Liver (tissue), 9 donors: ENCODE data around the gene SPATA1. TPM values are rescaled to one million over a fixed set of nuclear protein-coding genes. Genes with fewer than 3 reads are reported as not detected.

Source experiments
- DNase-seq: peaks from one replicate; pipeline ENCODE4 v3.0.0-alpha.2; 2017; ENCODE audit warnings: low spot score
- H3K27ac ChIP-seq, 2 donors: one replicate each; pipeline ENCODE4 v1.7.0; 2013; ENCODE audit warnings: inconsistent platforms in 2 of 2, low read length in 2 of 2, control low read depth in 1 of 2, low read depth in 1 of 2, mild to moderate bottlenecking in 1 of 2
- H3K27me3 ChIP-seq, 4 donors: one replicate each; pipeline versions ENCODE4 v1.6.1 to v1.7.0; 2013; ENCODE audit warnings: low read length in 3 of 4, inconsistent platforms in 1 of 4, mild to moderate bottlenecking in 1 of 4, moderate library complexity in 1 of 4; ENCODE audit not compliant: control insufficient read depth in 4 of 4, insufficient read depth in 4 of 4
- H3K36me3 ChIP-seq, 4 donors: one replicate each; pipeline versions ENCODE4 v1.6.1 to v1.7.0; 2013; ENCODE audit warnings: low read length in 3 of 4, mild to moderate bottlenecking in 3 of 4, low read depth in 1 of 4, moderate library complexity in 1 of 4; ENCODE audit not compliant: control insufficient read depth in 4 of 4, insufficient read depth in 3 of 4
- H3K4me1 ChIP-seq, 4 donors: one replicate each; pipeline versions ENCODE4 v1.6.1 to v1.7.0; 2013; ENCODE audit warnings: low read length in 3 of 4, mild to moderate bottlenecking in 3 of 4, moderate library complexity in 1 of 4; ENCODE audit not compliant: control insufficient read depth in 4 of 4, insufficient read depth in 4 of 4
- H3K4me3 ChIP-seq, 3 donors: one replicate each; pipeline versions ENCODE4 v1.6.1 to v1.7.0; 2013; ENCODE audit warnings: low read length in 3 of 3, control low read depth in 1 of 3, low read depth in 1 of 3, mild to moderate bottlenecking in 1 of 3
- H3K9ac ChIP-seq, 2 donors: one replicate each; pipeline ENCODE4 v1.7.0; 2013; ENCODE audit warnings: low read length in 2 of 2, mild to moderate bottlenecking in 2 of 2, moderate library complexity in 2 of 2, control low read depth in 1 of 2, low read depth in 1 of 2
- H3K9me3 ChIP-seq, 4 donors: one replicate each; pipeline versions ENCODE4 v1.6.1 to v1.7.0; 2013; ENCODE audit warnings: low read length in 3 of 4; ENCODE audit not compliant: control insufficient read depth in 4 of 4
- ATF3 ChIP-seq: IDR thresholded peaks from 2 replicates; pipeline ENCODE4 v1.6.1; 2016; ENCODE audit warnings: antibody characterized with exemption
- CTCF ChIP-seq: fragments of 150-350 bp; IDR thresholded peaks from 2 replicates; pipeline ENCODE4 v1.5.1; 2017; ENCODE audit warnings: improper control_type of control experiment, low read depth, low read length; ENCODE audit not compliant: missing input control
- EGR1 ChIP-seq, 2 donors: IDR thresholded peaks; 2 replicates each; pipeline ENCODE4 v1.6.1; 2016 to 2018; ENCODE audit warnings: antibody characterized with exemption in 2 of 2, low read depth in 2 of 2
- FOXA2 ChIP-seq: IDR thresholded peaks from 2 replicates; pipeline ENCODE4 v1.6.1; 2016; ENCODE audit warnings: antibody characterized with exemption
- GABPA ChIP-seq, 2 donors: IDR thresholded peaks in 1 of 2; conservative IDR thresholded peaks in 1 of 2; 2 replicates each; pipeline ENCODE4 v1.6.1; 2016; ENCODE audit warnings: antibody characterized with exemption in 2 of 2, mild to moderate bottlenecking in 1 of 2, moderate library complexity in 1 of 2
- HNF4A ChIP-seq, 2 donors: conservative IDR thresholded peaks; 2 replicates each; pipeline ENCODE4 v1.6.1; 2016; ENCODE audit warnings: antibody characterized with exemption in 2 of 2, mild to moderate bottlenecking in 2 of 2
- HNF4G ChIP-seq: IDR thresholded peaks from 2 replicates; pipeline ENCODE4 v1.6.1; 2016; ENCODE audit warnings: antibody characterized with exemption
- JUND ChIP-seq, 2 donors: IDR thresholded peaks; 2 replicates each; pipeline ENCODE4 v1.6.1; 2016; ENCODE audit warnings: antibody characterized with exemption in 2 of 2
- MAX ChIP-seq: IDR thresholded peaks from 2 replicates; pipeline ENCODE4 v1.6.1; 2016; ENCODE audit warnings: antibody characterized with exemption
- NR2F2 ChIP-seq: IDR thresholded peaks from 2 replicates; pipeline ENCODE4 v1.6.1; 2016; ENCODE audit warnings: antibody characterized with exemption
- RAD21 ChIP-seq, 2 donors: IDR thresholded peaks; 2 replicates each; pipeline ENCODE4 v1.6.1; 2016; ENCODE audit warnings: antibody characterized with exemption in 2 of 2, mild to moderate bottlenecking in 2 of 2
- REST ChIP-seq: IDR thresholded peaks from 2 replicates; pipeline ENCODE4 v1.6.1; 2016; ENCODE audit warnings: antibody characterized with exemption, mild to moderate bottlenecking
- RXRA ChIP-seq, 2 donors: IDR thresholded peaks; 2 replicates each; pipeline ENCODE4 v1.6.1; 2017 to 2018; ENCODE audit warnings: antibody characterized with exemption in 2 of 2, mild to moderate bottlenecking in 1 of 2
- SP1 ChIP-seq: IDR thresholded peaks from 2 replicates; pipeline ENCODE4 v1.6.1; 2018; ENCODE audit warnings: antibody characterized with exemption, mild to moderate bottlenecking
- TAF1 ChIP-seq: conservative IDR thresholded peaks from 2 replicates; pipeline ENCODE4 v1.6.1; 2016; ENCODE audit warnings: antibody characterized with exemption, mild to moderate bottlenecking
- YY1 ChIP-seq: IDR thresholded peaks from 2 replicates; pipeline ENCODE4 v1.6.1; 2016; ENCODE audit warnings: antibody characterized with exemption, mild to moderate bottlenecking
- ZBTB33 ChIP-seq: IDR thresholded peaks from 2 replicates; pipeline ENCODE4 v1.6.1; 2016; ENCODE audit warnings: antibody characterized with exemption
- WGBS: extraction: QIAGEN DNeasy Blood & Tissue Kit; methylation state at CpG from one replicate; pipeline ENCODE4 v1.1.7; 2013; 5-methylcytosine and 5-hydroxymethylcytosine counted together
- polyA plus RNA-seq, 2 donors: library from polyadenylated mRNA; stranded (reverse) in 1 of 2; unstranded in 1 of 2; fragments of 200-250 nt in 1 of 2; fragments of >200 nt in 1 of 2; fragmentation: Nextera tagmentation in 1 of 2; extraction: Ambion mirVana in 1 of 2; gene quantifications; one replicate each; pipeline versions ENCODE4 v1.2.1 to v1.2.3, GENCODE V29; 2013 to 2015
- total RNA-seq, 2 donors: library from RNA; depleted of rRNA; stranded (reverse); fragments of >200 nt; gene quantifications; one replicate each; pipeline ENCODE4 v1.2.3, GENCODE V29; 2014
- donor health status: healthy.
- donor health status: healthy.
- donor health status: healthy.
- donor health status: healthy.
- donor health status: healthy.

The SPATA1 gene
- total and polyA plus RNA-seq, 4 donors: 0.06 to 2.2 (median 0.54) TPM

- no peak overlapping the region for H3K4me3 ChIP-seq
- H3K27ac ChIP-seq: no peak overlapping the region
- H3K9me3 ChIP-seq: no peaks in the 10 kb centered on the region
- DNase-seq: no peak
- no peaks in the 10 kb centered on the region for H3K4me1 ChIP-seq
- WGBS: 54% methylated on average over 1 of the region's 1 CpG
- no peaks in the 10 kb centered on the region for H3K27me3 ChIP-seq
- H3K36me3 ChIP-seq: peaks cover 0 to 12% (median 3%) of the 10 kb centered on the region in 4 donors
- H3K9ac ChIP-seq: no peak overlapping the region
- TF ChIP-seq NR2F2 (no peak), HNF4G (no peak), RAD21 (IDR thresholded peaks at IDR 0.05) (no peak), RXRA (IDR thresholded peaks at IDR 0.05) (no peak), TAF1 (no peak), REST (no peak), FOXA2 (no peak), GABPA (IDR thresholded peaks at IDR 0.05 in 1 of 2, conservative IDR thresholded peaks at IDR 0.05 in 1 of 2) (no peak), SP1 (no peak), ATF3 (no peak), JUND (IDR thresholded peaks at IDR 0.05) (no peak), EGR1 (IDR thresholded peaks at IDR 0.05; ENCODE audit: low read depth in 2 of 2) (no peak), HNF4A (conservative IDR thresholded peaks at IDR 0.05) (no peak), CTCF (no peak), MAX (no peak), YY1 (no peak), ZBTB33 (no peak)
These were observed 34.6 kb downstream of the SPATA1 start for GRCh38 chr1:84540759-84541158.

GRCh38 chr1:84541679-84542078 is 35.5 kb downstream of the SPATA1 start:
- H3K36me3 ChIP-seq: peaks cover 0 to 12% (median 3%) of the 10 kb centered on the region in 4 donors
- H3K9ac ChIP-seq: no peak overlapping the region
- H3K27ac ChIP-seq: no peak overlapping the region
- no peaks in the 10 kb centered on the region for H3K27me3 ChIP-seq
- DNase-seq: no peak
- TF ChIP-seq REST: no peak
- peak; percentile 66 to 69 for TF ChIP-seq RAD21 (IDR thresholded peaks at IDR 0.05)
- TF ChIP-seq JUND (IDR thresholded peaks at IDR 0.05): no peak
- TF ChIP-seq CTCF: peak; percentile 9
- no peak for TF ChIP-seq EGR1 (IDR thresholded peaks at IDR 0.05; ENCODE audit: low read depth in 2 of 2)
- H3K9me3 ChIP-seq: no peaks in the 10 kb centered on the region
- H3K4me1 ChIP-seq: no peaks in the 10 kb centered on the region
- 92% methylated on average over 4 of the region's 4 CpGs for WGBS
- no peak overlapping the region for H3K4me3 ChIP-seq
